NCI-H774 (cell line): ENCODE measurements around the gene OR1J1.

Experiments
- DNase-seq: peaks from one replicate; lab custom pipeline; 2025; lab: John Stamatoyannopoulos, UW

OR1J1 gene, protein sequence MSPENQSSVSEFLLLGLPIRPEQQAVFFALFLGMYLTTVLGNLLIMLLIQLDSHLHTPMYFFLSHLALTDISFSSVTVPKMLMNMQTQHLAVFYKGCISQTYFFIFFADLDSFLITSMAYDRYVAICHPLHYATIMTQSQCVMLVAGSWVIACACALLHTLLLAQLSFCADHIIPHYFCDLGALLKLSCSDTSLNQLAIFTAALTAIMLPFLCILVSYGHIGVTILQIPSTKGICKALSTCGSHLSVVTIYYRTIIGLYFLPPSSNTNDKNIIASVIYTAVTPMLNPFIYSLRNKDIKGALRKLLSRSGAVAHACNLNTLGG

DNA sequence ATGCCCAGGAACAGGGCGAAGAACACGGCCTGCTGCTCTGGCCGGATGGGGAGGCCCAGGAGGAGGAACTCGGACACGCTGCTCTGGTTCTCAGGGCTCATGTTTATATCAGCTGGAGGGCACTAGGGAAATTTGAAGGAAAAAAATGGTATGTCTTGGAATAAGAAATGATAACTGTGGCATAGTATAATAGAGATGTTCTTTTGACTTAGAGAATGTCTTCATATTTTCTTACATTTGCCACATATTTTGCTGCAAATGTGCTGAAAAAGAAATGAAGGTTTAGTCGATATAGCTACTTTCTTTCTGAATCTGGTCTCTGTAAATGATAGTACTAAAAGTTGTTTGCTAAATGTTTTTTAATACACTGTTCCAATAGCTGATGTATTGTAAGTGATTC lies at the start of gene OR1J1:
OR1J1 (minus strand) TSS at position 101 of the 400 bp plus-strand sequence; CDS start at position 101, 0 bp downstream.
- no peak for DNase-seq

DNA sequence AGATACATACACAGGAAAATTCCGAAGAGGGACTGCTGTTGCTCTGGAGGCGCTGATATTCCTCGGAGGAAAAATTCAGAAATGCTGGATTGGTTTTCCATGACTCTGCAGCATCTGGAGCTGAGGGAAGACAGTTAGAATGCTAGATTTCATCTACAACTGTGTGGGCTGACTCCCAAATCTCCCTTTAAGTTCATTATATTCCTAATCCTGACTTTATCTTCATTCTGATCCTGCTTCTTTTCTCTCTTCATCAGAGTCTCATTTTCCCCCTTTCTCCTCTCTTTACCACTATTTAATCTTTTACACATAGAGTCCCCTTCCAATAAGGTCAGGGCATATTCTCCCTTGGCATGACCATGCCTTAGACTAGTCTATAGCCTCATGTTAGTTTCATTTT lies 49.5 kb upstream of the OR1J1 start, which contains the start of gene OR1N1:
OR1N1 (minus strand) TSS at position 101 of the 400 bp plus-strand sequence; CDS start at position 101, 0 bp downstream.
- DNase-seq: no peak

- DNase-seq: no peak
These were observed 48.9 kb upstream of the OR1J1 start for GRCh38 chr9:122526602-122527001.

DNA sequence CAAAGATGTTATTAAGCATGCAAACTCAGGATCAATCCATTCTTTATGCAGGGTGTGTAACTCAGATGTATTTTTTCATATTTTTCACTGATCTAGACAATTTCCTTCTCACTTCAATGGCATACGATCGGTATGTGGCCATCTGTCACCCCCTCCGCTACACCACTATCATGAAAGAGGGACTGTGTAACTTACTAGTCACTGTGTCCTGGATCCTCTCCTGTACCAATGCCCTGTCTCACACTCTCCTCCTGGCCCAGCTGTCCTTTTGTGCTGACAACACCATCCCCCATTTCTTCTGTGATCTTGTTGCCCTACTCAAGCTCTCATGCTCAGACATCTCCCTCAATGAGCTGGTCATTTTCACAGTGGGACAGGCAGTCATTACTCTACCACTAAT lies 41.6 kb upstream of the OR1J1 start:
- DNase-seq: no peak

- no peak for DNase-seq
These were observed 41.1 kb upstream of the OR1J1 start, which contains the start of gene OR1J4 for GRCh38 chr9:122518841-122519240. Gene OR1J4, plus strand, starts transcription at chr9:122519141. Its CDS starts 0 bp downstream, at chr9:122519141.

- DNase-seq: no peak
These were observed 40.5 kb upstream of the OR1J1 start for GRCh38 chr9:122518226-122518625.

DNA sequence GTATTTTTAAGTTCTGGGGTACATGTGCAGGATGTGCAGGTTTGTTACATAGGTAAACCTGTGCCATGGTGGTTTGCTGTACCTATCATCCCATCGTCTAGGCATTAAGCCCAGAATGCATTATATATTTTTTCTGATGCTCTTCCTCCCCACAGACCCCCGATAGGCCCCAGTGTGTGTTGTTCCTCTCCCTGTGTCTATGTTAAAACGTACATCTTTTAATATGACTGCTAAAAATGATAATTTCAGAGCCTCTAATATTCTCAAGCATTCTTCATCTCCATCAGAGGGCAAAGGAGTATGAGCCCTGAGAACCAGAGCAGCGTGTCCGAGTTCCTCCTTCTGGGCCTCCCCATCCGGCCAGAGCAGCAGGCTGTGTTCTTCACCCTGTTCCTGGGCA lies 32.8 kb upstream of the OR1J1 start, which contains the start of gene OR1J2:
OR1J2 (plus strand) TSS at position 301 of the 400 bp plus-strand sequence; CDS start at position 301, 0 bp downstream.
- no peak for DNase-seq

DNA sequence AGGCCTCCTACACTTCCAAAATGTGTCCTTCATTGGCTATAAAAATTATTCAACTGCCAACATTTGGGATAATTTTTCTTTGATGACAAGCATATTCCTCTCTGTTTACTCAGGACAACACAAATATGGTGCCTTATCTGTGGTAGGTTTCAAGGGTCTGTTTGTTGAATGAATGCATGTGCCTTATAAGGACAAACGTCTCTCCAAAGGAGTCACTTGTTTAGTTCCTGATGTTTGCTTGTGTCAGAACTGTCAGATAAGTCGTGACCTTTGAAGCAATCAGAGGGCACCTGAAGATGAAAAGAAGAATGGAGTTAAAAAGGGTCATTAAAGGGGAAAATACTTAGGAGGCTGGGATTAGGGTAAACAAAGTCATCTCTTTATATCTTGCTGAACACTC lies 29.2 kb upstream of the OR1J1 start:
- no peak for DNase-seq

- peak; percentile 11 for DNase-seq
These were observed 21.2 kb upstream of the OR1J1 start for GRCh38 chr9:122498883-122499288.

- DNase-seq: no peak
These were observed 1.3 kb upstream of the OR1J1 start for GRCh38 chr9:122479062-122479461.

DNA sequence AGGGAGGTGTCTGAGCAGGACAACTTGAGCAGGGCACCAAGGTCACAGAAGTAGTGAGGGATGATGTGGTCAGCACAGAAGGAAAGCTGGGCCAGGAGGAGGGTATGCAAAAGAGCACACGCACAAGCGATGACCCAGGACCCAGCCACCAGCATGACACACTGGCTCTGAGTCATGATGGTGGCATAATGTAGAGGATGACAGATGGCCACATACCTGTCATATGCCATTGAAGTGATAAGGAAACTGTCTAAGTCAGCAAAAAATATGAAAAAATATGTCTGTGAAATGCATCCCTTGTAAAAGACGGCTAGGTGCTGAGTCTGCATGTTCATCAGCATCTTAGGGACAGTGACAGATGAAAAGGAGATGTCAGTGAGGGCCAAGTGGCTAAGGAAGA lies 380 bp downstream of the OR1J1 start:
- DNase-seq: no peak

DNA sequence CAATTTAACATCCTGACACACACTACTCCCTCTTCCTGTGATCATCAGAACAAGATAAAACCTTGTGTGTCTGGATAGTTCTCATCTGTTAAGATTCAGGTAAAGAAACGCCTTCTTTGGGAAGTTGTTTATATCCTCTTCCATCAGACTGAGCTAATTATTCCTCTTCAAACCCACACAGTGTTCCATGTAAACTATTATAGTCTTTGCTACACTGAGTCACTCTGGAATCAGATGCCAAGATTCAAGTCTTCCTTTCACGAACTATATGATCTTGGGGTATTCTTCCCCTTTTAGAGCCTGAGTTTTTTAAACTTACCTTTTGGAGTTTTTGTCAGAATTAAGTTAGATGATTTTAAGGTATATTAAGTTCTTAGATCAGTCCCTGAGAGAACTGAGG lies 2.0 kb downstream of the OR1J1 start:
- DNase-seq: no peak

- no peak for DNase-seq
These were observed 3.2 kb downstream of the OR1J1 start for GRCh38 chr9:122474561-122474960.

GRCh38 chr9:122468735-122469134 lies 9.0 kb downstream of the OR1J1 start:
- DNase-seq: no peak

GRCh38 chr9:122466456-122466855 lies 11.3 kb downstream of the OR1J1 start:
- no peak for DNase-seq

DNA sequence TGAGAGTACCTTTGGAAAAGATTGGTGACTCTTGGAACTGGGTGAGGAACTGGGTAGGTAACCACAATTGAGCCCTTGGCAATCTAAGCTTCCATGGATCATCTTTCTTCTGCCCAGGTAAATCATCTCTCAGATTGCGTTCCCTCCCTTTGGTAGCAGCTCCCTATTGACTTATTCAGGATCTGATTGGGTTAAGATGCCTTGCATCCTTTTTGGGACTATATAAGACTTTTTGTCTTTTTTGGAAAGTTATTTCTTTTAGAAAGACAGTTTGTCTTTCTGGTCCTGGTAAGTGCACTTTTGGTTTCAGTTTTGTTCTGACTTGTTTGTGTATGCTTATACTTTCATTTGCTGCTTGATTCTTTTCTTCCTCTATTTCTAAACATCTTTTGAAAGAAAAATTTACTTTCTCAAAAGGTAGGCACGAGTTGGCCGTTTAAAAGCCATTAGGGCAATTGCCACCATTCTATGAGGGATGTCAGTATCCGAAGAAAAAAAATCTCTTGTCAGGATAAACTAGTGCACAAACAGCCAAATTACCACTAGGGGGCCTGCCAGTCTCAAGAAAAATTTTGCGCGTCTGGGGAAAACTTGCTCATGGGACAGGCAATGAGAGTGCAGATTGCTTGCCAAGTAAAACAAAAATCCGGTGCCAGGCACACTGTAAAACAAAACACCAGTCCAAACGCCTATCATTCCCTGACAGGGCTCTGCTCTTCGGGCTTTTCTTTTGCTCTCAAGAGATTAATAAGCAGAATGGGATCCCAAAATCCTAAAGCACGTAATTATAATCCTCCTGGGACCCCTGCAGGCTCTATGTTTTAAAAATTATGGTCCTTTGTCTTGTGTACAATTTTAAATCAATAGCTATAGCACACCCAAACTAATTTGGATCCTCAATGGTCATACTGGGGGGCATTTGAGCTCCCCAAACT lies 12.8 kb downstream of the OR1J1 start:
- peak; percentile 84 for DNase-seq

- DNase-seq: peak; percentile 7
These were observed 13.7 kb downstream of the OR1J1 start for GRCh38 chr9:122463828-122464632.

- DNase-seq: no peak
These were observed 19.9 kb downstream of the OR1J1 start for GRCh38 chr9:122457787-122458186.

GRCh38 chr9:122456123-122456522 lies 21.6 kb downstream of the OR1J1 start:
- DNase-seq: no peak

GRCh38 chr9:122453677-122454135 lies 24.0 kb downstream of the OR1J1 start:
- DNase-seq: no peak

GRCh38 chr9:122446819-122447484 lies 30.8 kb downstream of the OR1J1 start:
- DNase-seq: no peak
